ENCODE data around the gene SLC35E4.

- TF ChIP-seq EP300 (IDR thresholded peaks at IDR 0.05), result no peak
- TF ChIP-seq, protein P1, sequence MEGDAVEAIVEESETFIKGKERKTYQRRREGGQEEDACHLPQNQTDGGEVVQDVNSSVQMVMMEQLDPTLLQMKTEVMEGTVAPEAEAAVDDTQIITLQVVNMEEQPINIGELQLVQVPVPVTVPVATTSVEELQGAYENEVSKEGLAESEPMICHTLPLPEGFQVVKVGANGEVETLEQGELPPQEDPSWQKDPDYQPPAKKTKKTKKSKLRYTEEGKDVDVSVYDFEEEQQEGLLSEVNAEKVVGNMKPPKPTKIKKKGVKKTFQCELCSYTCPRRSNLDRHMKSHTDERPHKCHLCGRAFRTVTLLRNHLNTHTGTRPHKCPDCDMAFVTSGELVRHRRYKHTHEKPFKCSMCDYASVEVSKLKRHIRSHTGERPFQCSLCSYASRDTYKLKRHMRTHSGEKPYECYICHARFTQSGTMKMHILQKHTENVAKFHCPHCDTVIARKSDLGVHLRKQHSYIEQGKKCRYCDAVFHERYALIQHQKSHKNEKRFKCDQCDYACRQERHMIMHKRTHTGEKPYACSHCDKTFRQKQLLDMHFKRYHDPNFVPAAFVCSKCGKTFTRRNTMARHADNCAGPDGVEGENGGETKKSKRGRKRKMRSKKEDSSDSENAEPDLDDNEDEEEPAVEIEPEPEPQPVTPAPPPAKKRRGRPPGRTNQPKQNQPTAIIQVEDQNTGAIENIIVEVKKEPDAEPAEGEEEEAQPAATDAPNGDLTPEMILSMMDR (IDR thresholded peaks at IDR 0.05), result no peak
Measured at GRCh38 chr22:30667107-30667493, 31.5 kb downstream of the SLC35E4 start.
